CD4-positive, alpha-beta T cell treated with Interferon gamma for 1 hour (primary cell): ENCODE measurements around the gene UBE2O.
A peak's percentile ranks its signal among the peaks of the same experiment; 100 is the strongest.

Experiments used
- DNase-seq: peaks from one replicate; pipeline ENCODE4 v3.0.0-alpha.2; 2020

UBE2O gene

DNA sequence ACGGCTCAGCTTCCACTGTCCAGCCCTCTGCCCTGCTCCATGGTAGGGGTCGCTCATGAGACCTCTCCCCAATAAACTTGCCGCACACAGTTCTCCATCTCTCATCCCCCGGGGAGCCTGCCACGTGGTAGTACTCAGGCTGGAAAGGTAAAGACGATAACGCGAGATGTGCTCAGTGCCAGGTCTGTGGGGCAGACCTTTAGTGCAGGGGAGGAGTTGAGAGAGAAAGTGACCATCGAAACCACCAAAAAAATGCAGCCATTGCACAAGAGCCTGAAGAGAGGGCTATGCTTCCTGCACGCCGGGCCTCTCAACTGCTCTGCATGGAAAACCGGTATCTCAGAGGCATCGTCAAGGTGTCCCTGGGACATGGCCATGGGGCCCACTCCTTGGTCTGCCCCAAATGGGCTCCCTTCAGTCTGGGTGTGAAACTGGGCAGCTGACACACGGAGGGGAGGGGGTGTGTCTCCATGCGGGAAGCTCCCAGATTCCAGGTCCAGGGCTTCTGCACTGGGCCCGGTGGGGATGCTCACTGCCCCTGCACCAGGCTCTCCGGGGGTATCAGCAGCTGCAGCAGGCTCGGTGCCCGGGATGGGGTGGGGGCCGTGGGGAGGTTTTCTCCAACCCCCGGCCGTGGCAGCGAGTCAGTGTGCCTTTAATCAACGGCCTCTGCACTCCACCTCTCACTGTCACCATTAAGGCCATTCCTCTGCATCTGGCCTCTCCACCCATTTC, 9.8 kb upstream of the UBE2O start:
- no peak for DNase-seq

DNA sequence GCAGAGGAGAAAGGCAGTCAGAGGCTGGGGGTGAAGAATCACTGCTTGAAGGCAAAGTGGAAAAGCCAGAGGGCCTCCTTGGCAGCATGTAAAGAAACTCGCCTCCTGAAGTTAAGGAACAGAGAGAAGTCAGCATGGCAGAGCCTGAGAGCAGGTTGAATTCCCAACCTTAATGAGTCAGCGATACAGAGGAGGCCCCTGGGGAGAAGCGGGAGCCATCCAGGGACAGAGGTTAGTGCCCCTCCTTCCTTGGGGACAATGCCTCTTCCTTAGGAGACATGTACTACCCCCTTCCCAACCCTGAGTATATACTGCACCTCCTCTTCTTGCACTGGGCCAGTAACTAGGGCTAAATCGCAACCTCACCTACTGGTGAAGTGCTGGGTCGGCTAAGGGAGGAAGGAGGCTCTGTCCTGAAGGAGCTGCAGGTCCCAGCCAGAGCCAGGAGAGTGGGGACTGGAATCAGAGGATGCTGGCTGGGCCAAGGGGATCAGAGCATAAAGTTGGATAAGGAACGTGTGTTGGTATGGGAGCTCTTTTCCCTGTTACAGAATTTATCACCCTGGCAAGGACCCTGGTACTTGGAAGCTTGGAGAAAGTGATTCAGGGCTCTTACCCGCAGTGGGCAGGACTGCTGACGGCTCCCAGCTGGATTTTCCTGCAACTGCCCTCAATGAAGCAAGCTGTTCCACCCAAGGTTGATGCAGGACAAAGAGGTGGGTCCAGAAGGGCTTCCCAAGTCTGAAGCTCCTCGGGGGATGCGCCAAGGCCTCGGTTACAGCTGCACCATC, 9.0 kb upstream of the UBE2O start:
- no peak for DNase-seq

DNA sequence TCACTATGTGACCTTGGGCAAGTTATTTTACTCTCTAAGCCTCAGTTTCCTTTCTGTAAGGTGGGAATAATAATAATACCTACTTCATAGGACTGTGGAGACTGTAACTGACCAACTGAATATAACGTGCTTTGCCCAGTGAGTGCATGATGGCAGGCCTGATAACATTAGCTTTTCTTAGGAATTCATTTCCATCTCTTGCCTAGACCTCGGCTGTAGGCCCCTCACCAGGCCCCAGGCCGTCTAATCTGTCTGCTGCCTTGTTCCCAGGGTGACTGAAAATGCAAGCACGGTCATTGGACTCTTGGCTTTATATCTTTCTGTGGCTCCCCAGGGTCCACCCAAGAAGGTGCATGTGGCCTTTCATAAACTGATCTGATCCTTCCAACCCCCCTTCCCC, 6.7 kb upstream of the UBE2O start:
- DNase-seq, result no peak

DNA sequence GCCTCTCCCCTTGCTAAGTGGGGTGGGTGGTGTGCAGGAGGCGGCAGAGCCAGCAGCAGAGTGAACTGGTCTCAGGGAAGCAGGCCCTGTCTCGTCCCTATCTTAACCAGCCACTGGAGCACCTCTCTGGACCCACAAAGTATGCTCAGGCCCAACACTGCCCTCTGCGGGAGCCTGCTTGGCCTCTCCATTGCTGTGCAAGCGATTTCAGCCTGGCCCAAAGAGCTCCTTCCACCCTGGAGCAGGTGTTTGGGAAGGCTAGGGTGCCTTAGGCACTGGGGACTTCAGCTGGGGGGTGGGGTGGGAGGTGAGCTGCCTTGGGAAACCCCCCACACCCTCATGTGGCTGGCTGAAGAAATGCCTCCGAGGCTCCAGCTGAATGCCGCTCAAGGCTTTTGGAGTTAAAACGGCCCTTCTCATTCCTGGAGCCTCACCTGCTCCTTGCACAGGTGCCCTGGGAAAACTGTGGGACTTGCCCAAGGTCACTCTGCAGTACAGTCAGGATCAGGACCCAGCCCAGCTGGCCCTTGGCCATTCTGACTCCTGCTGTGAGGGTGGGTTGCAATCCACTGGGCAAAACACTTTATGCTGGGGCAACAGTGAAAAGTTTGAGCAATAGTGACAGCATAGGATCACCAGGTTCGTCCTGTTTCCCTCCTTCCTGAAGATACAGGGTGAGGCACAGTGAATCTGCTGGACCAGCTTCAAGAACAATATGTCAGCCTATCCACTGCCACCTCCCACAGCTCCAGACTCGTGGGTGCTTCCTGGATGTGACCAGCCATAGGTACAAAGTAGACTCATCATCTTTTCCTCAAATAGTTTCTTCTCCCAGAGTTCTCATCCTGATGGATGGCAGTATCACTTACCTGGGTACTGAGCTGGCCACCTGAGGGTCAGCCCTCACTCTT, 5.9 kb upstream of the UBE2O start:
- DNase-seq, result peak; percentile 31

DNA sequence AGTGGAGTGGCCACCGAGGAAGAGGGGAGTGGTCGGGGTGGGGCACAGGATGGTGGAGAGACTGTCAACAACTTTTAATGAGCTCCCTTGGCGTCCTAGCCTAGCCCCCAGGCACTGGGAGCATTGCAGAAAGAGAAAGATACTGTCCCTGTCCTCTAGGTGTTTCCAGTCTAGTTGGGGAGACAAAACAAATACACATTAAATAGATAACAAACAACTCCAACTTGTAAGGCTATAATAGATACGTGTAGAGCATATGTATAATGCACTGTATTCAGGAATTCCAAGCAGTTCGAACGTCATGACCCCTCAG, 435 bp upstream of the UBE2O start:
- no peak for DNase-seq

DNA sequence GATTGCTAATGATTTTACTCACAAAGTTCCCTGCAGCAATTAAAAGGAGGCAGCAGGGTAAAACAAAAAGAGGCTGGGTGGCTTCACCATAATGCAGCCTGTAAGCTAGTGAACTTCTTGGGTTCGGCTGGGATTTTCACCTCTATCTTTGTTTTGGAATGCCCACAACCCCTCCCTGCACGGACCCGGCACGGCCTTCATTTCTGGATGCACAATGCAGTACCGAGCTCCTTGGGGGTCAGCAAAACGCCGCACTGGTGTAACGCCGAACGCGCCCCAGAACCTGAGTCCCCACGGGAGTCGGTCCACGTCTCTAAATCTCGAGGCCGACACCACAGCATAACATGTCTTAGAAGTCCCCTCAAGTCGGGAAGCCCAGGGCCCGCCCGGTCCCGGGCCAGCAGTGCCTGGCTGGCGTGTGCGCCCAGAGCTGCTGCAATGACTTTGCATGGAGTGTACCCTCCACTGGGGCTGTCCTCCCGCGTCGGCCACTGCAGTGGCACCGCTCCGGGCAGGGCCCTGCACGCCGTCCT, 759 bp downstream of the UBE2O start:
- DNase-seq, result no peak

DNA sequence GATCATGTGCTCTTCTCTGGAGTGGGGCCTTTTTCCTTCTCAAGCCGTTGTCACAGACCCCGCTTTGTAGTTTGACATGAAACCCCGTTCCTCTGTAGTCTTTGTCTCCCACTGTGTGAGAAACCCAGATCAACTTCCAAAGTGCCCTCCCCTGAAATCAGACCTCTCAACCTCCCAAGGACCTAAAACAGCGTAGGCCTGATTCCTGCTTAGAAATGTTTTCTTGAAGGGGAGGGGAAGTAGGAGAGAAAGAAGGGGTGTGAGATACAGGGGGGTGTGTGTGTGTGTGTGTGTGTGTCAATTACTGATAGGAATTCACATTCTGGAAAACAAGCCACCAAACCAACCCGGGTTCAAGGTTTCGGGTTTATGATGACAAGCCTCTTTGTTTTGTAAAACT, 1.4 kb downstream of the UBE2O start:
- DNase-seq, result no peak

DNA sequence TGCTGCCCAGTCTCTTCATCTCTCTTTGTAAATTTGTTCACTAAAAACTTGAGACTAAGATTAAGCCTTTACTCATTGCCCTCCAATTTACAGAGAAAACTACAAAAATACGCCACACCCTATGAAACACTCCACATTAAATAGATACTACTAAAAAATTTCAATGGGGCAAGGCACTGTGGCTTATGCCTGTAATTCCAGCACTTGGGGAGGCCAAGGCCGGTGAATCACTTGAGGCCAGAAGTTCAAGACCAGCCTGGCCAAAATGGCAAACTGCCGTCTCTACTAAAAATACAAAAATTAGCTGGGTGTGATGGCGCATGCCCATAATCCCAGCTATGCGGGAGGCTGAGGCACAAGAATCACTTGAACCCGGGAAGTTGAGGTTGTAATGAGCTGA, 3.8 kb downstream of the UBE2O start:
- no peak for DNase-seq

DNA sequence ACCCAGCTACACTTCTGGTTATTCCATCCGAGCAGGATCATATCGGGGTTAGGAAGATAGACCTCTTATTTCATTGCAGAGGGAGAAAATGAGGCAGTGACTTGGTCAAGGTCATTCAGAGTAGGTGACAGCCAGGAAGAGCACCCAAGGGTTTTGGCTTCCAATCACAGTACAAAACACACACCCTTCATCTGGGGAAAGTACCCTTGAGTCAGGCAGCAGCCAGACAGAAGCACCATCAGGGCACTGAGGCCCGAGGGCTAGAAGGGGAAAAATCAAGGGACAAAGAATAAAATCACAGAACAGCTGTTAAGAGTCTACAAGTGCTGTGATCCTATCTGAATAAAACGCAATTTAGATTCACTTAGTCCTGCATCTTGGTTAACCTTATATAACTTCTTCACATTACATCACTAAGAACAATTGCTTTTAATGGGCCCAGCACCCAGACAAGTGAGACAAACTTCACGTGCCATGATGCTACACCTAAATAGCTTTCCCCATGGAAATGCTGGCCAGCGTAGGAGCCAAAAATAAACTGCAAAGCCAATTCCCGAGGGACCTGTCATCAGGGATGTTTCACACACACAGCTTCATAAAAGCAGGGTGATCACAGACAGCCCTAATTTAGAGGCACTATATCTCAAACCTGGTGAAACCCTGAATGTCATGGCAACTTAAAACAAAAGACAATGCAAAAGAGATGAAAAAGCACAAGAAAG, 4.9 kb downstream of the UBE2O start:
- no peak for DNase-seq

DNA sequence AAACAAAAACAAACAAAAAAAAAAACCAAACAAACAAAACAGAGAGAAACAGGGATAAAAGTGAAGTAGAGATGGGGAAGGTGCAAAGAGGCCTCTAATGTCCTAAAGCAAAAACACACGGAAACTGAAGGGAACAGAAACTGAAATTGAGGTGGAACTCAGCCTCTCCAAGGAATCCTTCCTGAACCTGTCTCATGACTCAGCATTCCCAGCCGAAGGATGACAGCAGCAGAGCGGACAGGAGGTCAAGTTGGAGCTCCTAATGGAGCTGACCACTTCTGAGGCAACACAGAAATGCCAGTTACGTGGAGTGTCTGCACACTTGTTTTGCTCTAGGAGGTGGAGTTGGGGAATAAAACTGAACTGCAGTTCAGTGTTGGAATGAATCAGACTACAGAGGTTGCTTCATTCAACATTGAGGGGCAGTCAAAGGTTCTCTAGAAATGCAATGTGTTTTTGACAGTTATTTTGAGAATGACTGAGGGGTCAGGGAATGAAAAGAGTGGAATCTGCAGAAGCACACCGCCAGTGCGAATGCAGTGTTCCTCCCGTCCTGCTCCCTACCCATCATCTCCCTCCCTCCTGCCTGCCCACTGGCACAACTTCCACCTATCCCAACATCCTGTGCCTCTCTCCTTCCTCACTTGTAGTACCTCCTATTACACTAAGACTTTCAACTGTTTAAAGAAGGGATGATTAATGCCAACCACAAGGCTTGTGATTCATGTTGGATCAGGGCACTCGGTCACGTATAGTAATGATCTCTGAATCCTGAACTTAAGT, 6.3 kb downstream of the UBE2O start:
- DNase-seq, result no peak

DNA sequence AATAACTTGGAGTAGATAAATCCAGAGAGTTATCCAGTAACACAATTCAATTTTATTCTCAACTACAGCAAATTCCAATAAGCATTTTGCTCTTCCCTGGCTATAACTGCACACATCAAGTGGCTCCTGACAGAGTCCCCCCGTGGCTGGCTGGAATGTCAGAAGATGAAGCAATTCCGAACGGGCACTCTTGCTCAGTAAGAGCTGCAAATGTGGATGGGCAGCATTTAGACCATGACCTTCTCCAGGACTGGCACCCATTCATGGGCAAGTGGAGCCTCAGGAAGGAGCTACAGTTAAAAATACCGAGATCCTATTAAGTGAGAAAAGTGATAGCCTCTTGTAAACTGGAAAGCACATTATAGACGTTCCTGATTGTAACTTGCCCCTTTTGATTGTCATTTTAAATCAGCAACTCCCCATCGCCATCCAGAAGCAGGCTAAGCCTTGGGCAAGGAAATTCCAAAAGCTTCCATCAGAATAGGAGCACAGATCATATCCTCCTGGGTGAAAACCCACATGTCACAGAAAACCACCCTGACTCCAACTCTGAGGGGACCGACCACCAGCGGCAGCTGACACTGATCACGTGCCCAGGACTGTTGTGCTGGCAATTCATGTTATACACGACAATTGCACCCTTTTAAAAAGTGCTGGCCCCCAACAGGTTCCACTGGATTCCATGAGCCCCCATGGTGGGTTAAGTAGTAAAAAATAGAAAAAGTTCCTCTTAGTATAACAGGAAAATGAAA, 7.1 kb downstream of the UBE2O start:
- DNase-seq, result no peak

DNA sequence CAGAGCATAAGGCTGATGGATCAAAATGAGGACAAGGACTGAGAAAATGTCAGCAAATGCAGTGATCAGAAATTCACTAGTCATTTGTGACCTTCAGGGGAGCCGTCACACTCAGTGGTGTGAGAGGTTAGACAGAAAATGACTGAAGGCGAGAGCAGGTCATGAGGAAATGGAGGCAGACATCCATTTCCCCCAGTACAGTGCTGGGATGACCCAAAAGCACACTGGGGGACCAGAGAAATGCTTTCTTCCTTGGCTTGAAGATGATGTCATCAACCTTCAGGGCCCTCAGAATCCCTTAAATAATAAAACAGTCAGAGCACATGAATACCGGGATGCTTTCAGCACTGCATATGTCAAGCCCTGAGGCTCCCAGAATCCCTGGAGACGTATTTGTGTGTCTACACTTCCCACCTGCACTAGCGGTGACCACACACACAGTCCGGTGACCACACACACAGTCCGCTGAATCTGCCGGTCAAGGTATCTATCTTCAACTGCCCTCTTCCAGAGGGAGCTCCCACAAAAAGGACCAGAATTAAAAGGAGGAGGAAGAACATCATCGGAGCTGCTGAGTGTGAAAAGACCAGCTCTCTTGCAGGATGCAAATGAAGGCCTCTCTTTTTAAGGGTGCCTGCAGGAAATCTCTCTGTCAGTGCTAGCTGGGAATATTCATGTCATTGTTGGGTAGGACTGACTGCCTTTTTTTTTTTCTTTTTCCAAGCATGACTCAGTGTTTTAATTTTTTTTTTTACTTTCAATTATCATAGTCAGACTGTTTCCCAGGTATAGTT, 8.2 kb downstream of the UBE2O start:
- DNase-seq, result no peak

DNA sequence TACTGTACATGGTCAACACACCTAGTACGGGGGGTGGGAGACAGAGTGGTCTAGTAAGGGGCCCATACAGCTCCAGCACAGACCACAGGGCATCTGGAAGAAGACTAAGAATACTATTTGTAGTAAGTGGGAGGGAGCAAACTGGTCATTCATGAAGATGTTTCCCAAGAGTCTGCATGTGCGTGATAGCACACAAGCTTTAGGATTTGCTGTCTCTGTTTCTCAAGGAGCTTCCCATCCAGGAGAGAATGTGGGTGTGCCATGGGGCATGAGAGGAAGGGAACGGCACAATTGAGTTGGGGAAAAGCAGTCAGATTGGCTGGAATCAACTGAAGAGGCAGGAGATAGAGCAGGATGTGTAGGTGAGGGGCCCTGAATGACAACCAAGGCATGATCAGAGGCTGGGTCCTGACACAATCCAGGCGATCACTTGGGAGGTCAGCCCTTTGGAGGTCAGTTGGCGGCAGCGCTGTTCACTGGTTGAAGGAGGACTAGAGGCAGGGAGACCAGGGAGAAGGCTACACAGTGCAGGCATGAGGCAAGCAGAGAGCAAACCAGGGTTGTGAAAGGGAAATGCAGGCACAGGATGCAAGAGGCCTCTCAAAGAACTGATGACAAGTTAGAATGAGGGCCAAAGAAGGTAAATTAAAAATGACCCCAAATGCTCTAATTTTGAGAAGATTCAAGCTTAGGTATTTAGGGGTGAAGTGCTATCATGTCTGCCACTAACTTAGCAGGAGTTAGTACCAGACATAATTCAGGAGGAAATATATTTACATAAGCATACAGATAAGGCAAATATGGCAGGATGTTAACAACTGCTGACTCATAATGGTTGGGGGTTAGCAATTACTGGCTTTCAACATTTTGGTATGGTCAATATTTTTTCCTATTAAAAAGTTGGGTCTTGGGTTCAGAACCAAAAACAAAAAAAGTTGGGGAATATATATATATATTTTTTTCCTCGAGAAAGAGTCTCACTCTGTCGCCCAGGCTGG, 10.3 kb downstream of the UBE2O start:
- DNase-seq, result no peak

DNA sequence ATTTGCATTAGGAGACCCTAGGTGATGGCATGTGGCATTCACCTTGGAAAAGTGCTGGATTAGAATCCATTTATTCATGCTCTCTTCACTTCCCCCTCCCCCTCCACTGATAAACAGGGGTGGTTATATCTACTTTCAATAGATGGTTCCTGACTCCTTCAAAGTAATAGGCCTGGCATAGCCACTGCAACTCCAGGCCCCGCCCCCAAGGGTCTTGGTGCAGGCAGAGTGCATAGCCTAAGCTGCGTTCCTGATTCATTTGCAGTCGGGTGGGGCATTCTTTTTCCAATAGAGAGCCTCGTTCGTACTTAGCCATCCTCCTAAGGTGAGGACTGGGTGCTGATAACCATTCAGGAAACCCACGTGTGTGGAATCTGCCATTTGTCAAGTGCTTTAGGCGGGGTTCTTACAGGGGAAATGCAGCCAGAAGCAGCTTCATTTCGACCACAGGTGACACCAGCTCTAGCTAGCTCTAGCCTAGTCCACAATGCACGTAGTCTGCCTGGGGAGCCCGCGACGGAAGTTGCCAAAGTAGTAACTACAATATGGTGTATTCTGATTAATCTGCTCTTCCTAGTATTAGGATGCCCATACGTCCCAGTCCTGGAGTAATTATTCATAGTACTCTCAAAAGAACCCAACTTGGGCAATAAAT, 11.1 kb downstream of the UBE2O start:
- DNase-seq, result no peak

DNA sequence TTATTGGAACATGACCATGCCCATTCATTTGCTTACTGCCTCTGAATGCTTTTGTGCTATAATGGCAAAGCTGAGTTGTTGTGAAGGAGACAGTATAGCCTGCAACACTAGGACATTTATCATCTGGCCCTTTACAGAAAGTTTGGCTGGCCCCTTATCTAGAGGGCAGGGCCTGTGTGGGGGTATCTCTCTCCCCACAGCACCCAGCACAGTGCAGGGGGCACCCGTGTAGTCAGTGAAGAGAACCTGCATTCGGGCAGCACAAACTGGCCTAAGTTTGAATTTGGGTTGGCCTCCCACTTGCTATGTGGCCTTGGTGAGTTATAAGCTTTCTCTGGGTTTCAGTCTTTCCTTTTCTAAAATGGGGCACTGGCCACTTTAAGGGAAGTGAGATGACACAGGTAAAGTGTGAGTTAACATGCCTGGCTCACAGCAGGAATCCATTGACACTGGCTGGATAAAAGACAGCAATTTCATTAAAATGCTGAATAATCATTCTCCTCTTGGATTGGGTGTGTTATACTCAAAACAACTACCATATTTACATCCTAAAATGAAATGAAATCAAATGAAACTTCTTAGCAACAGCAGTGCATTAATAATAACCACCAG, 12.1 kb downstream of the UBE2O start:
- no peak for DNase-seq

DNA sequence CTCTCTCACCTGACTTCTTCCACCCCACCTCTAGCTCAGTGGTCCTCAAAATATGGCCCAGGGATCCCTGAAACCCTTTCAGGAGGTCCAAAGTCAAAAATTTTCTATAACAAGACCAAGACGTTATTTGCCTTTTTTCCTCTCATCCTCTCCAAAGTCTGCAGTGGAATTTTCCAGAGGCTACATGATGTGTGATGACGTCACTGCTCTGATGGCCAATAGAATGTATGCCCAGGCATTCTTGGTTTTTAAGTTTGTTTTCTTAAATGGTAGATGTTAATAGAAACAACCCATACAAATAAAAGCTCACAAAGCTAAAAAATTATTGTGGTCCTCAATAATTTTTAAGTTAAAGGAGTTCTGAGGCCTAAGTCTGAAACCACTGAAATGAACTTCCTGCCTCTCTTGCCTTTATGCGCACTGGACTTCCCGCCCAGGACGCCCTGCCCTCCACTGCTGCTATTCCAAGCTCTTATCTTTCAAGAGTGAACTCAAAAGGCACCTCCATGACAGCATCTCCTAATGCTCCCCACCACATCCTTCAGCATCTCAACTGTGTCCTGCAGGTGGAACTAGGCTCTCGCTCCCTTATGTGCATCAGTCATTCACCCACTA, 13.5 kb downstream of the UBE2O start:
- DNase-seq, result no peak

DNA sequence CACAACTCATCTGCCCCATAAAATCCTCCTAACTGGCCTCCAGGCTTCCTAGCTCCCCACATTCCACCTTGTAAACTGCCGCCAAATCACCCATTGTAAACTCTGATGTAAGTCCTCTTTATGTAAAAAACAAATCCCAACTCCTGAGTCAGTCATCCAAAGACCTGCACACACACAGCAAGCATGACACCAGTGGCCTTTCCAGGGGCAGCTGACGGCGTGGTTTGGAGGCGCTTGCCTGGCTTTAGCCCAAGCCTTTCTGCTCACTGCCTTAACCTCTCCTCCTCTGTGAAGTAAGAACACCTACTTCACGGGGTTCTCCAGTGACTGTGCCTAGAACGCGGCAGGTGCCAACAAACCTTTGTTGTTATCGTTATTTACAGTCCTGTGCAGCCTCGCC, 14.0 kb downstream of the UBE2O start:
- no peak for DNase-seq
